CD4-positive, alpha-beta T cell treated with Interleukin-17A for 1 hour (primary cell): ENCODE results near the gene ZC3H15.
A peak's percentile ranks its signal among the peaks of the same experiment; 100 is the strongest.
"Not testable (repeated sequence)": the region's sequence is repeated elsewhere in the genome, so short reads cannot be mapped to it uniquely, and the experiment has no call there.

Source experiments
- DNase-seq: peaks from one replicate; pipeline ENCODE4 v3.0.0-alpha.2; 2020

The ZC3H15 gene

DNA sequence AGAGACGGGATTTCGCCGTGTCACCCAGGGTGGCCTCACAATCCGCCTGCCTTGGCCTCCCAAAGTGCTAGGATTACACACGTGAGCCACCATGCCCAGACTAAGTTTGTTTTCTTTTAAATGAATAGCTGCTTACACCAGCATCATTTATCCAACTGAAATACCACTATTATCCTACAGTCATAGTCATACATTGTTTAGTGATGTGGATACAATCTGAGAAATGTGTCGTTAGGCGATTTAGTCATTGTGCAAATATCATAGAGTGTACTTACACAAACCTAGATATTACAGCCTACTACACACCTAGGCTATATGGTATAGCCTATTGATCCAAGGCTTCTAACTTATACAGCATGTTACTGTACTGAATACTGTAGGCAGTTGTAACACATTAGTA, 10.3 kb downstream of the ZC3H15 start:
- no peak for DNase-seq

DNA sequence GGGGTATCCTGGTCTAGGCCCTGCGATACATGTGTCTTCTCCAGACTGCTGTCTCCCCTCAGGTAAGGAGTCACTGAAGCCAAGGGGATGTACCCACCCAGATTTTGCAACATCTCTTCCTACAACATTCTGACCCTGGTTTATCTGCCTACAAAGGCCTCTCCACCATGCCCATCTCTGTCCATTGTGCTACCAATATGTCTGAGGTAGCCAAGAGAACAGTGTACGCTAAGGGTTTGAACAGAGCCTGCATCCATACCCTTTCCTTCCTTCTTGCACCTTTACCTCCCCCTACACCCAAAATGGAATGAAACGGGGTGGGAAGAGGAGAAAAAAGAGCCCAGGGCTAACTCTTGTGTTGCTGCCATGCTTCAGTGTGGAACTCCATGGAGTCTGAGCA, 11.9 kb downstream of the ZC3H15 start:
- DNase-seq: no peak

DNA sequence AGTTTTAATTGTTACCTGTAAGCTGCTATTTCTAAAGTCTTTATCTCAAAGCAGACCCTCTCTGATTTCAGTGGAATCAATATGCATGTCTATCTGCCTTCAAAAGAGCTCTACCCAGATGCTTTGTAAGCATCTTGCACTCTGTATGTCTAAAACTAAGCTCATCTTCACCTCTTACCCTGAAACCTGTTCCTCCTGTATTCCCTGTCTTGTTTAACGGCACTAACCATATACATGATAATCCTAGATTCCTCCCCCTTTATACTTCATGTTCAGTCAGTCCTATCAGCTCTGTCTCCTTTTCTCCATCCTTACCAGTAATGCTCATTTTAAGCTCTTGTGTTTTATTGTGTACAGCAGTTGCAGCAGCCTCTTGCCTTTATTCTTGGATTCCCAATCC, 12.8 kb downstream of the ZC3H15 start:
- no peak for DNase-seq

DNA sequence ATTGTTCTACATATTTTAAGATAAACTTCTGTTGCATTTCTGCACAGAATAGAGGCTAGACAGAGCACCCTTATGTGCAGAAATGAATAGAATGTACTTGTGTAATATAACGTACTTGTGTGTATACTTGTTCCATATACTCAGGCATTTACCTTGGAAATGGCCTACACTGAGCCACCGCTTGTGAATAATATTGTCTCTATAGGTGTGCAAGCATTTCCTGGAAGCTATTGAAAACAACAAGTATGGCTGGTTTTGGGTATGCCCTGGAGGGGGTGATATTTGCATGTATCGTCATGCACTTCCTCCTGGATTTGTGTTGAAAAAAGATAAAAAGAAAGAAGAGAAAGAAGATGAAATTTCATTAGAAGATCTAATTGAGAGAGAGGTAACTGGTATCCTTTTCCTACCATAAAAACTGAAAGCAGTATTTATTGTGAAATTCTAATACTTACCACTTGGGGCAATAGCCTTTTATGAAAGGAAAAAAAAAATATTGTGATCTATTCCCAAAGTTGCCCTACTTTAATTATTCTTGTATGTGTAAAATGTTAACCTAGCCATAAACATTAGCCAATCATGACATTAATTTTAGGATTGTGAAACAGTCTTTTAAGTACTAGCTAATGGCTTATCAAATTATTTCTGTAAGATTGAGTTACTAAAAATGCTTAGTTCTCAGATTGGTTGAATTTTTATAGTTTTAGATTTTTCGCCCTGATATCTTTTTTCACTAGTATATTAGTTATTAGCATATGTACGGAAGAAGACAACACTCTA, 18.0 kb downstream of the ZC3H15 start:
- DNase-seq: peak; percentile 36

DNA sequence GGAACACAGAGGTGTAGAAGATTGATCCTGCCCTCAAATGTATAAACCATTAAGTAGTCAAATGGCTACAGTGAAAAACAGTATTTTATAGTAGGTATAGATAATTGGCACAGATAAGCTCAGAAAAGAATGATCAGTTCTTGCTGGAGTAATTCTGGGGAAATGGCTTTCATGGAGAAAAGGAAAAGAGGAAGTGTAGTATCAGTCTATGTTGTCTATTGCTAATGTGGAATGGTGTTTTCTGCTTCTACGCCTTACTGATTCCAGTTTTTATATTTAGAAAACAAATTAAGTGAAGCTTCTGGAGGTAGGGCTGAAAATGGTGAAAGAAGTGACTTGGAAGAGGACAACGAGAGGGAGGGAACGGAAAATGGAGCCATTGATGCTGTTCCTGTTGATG, 22.2 kb downstream of the ZC3H15 start:
- no peak for DNase-seq

DNA sequence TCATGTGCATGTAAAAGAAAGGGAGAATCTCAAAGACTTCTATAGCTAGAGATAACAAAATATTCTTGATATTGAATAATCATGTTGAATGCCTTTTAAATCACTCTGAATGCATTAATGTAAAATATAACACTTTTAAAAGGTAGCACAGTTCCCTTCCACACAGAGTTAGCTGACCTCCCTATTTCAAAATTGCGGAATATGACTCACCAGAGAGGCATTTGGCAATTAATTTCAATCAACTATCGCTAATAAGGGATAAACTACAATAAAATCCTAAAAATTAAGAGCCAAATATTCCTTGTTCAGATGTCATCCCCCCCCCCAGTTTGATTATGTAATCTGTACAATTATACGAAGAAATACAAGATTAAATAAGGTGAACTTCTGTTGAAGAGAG, 29.3 kb downstream of the ZC3H15 start:
- DNase-seq: no peak

DNA sequence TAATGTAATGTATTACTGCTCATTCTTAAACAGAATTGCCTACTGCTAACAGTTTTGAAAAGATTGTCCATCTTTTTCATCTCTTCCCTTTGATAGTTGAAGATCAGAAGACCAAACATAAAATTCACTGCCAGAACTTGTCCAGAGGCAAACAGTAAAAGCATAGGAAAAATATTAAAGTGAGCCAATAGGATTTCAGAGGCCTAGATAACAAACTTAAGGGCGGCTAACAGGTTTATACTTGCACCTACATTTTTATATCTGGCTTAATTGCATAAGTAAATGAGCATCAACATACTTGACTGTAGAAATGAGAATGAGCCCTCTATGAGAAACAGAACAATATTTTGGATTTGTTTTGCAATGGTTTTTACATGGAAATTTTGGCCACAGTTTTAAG, 30.3 kb downstream of the ZC3H15 start:
- DNase-seq: no peak

DNA sequence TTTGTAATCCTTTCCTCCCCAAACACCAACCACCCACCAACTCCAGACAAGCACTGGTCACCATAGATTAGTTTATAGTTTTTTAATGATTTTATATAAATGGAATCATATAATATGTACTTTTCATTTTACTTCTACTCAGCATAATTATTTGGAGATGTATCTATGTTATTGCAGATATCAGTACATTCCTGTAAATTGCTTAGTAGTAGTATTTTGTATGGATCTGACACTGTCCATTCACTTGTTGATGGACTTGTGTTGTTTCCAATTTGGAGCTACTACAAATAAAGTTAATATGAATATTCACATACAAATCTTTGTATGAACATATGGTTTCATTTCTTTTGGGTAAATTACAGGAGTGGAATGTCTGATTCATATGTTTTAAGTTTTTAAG, 31.0 kb downstream of the ZC3H15 start:
- no peak for DNase-seq

DNA sequence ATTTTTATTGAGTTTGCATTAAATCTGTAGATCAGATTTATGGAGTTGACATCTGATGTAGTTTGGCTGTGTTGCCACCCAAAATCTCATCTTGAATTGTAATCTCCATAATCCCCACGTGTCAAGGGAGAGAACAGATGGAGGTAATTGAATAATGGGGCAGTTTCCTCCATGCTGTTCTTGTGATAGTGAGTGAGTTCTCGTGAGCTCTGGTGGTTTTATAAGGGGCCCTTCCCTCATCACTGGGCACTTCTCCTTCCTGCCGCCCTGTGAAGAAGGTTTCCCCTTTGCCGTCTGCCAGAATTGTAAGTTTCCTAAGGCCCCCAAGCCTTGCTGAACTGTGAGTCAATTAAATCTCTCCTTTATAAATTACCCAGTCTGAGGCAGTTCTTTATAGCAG, 32.2 kb downstream of the ZC3H15 start:
- DNase-seq: no peak

DNA sequence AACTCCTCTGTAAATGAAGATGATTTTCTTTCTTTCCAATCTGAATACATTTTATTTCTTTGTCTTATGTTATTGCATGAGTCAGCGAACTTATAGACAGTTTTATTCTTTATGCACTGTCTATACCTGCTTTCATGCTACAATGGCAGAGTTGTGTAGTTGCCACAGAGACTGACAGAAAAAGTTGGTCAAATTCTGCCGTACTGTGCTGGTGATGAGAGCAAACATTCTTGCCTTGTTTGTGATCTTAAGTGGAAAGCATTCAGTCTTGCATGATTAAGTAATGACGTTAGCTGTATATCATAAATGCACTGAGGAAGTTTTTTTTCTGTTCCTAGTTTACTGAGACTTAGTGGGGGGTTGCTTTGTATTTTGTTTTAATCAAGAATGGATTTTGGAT, 32.9 kb downstream of the ZC3H15 start:
- DNase-seq: no peak

DNA sequence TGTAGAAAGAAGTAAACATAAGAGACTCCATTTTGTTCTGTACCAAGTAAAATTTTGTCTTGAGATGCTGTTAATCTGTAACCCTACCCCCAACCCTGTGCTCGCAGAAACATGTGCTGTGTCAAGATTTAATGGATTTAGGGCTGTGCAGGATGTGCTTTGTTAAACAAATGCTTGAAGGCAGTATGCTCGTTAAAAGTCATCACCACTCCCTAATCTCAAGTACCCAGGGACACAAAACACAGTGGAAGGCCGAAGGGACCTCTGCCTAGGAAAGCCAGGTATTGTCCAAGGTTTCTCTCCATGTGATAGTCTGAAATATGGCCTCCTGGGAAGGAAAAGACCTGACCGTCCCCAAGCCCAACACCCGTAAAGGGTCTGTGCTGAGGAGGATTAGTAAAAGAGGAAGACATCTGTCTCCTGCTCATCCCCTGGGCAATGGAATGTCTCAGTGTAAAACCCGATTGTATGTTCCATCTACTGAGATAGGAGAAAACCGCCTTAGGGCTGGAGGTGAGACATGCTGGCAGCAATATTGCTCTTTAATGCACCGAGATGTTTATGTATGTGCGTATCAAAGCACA, 35.6 kb downstream of the ZC3H15 start:
- not testable (repeated sequence) for DNase-seq

DNA sequence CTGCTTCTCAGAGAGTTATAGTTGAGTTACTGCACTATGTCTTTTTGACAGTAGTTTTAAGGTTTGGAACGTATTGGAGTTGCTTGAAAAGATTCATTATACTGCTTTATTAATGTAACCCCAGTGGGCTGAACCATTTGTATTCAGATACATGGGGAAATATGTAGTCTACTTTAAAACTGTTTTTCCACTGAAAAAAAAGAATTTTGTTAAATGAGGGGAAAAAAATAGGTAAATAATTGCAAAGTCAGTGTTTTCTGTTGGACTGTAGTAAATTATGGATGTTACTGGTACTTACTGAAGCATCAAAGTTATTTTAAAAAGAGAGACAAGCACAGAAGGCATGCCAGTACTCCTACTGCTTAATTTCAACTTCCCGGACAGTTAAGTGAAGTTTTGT, 36.4 kb downstream of the ZC3H15 start:
- no peak for DNase-seq

DNA sequence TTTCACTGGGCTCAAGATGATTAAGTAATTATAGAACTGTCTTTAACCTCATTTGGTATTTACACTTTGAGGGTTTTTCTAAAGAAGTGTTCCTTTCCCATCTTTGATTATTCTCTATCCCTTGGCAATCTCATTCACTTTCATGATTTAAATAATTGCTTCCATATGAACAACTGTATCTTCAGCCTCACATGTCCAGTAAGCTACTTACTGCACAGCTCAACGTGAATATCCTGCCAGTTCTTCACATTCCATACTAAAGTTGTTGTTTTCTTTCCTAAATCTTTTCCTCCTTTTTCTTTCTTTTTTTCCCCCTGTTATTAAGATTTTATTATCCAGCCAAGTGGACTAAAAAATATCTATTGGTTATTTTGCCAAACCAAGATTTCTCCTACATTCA, 37.7 kb downstream of the ZC3H15 start:
- no peak for DNase-seq

DNA sequence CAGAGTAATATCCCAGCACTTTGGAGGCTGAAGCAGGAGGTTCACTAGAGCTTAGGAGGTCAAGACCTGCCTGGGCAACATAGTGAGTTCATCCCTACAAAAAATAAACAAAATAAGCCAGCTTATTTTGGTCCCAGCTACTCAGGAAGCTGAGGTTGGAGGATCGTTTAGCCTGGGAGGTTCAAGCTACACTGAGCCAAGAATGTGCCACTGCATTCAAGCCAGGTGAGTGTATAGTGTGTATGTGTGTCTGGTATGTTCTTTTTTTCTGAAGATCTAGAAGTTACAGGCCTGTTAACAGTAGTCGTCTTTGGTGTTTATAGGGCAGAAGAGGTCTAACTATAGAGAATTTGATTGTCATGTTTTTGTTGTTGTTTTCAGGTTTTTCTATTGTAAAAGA, 40.2 kb downstream of the ZC3H15 start:
- DNase-seq: no peak

DNA sequence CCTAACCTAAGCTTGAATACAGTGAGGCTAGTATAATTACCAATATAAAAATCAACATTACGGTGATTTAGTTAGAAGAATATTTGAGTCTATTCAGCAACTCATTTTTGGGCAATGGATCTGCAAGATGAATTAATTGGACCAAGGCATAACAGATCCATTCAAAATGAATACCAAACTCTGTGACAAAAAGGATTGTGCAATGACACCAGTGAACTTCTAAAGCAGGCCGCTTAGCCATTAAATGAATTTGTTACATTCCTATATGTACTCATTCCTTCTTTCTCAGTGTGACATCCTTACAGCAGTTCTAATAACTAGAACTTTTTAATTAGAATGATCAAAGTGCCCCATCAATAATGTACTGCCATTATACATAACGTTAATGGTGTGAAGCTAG, 44.3 kb downstream of the ZC3H15 start:
- no peak for DNase-seq

DNA sequence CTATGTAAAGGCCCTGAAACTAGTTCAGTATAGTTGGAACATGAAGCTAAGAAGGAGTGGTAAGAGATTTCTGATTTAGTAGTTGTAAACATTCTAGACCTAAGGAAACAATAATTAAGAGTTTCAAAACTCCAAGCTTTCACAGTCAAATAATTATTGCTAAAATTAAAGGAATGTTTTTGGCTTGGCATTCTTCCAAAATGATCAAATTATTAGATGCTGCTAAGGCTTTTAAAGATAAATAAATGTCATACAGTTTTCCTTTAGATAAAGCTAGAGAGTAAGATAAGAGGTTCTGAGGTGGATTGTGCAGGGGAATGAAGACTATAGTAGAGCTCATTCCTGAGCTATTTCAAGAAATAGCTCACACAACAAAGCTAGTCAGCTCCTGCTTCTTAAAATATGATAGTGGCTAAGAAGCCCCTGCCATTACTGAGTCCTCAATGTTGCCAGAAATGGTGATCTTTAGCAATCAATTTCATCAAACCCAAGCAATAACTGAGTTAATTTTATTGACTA, 45.3 kb downstream of the ZC3H15 start:
- DNase-seq: no peak

DNA sequence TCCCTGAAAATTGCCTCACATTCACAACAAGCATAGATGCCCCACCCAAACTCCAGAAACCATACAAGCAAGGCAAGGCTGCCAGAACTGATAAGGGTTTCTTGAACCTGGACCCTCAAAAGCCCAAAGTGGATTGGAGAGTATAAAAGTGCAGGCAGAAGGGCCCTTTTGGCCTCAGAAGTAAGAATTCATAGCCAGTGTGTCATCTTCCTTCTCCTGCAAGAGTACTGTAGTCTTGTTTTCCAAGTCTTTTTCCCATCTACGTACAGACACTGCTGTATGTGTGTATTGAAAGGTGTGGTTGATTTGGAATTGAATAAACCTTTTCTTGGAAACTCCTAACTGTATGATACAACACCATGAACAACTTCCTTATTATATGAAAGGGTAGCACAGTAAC, 46.8 kb downstream of the ZC3H15 start:
- DNase-seq: no peak

DNA sequence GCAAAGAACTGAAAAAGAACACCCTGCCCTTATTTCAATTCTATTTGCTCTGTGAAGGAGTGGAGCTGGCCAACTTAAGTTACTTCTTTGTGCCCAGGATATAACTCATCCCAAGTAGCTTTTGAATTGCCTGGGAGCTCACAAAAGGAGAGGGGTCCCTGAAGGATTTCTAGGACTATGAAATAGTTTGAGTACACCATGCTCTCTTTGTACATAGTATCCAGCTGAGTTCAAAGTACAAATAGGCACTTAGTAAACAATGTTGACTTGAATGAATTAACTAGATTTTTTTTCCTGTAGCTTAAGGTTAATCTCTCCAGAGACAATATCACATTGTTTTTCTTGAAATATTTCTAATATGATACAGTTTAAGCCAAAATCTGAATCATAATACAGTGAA, 47.7 kb downstream of the ZC3H15 start:
- DNase-seq: no peak

DNA sequence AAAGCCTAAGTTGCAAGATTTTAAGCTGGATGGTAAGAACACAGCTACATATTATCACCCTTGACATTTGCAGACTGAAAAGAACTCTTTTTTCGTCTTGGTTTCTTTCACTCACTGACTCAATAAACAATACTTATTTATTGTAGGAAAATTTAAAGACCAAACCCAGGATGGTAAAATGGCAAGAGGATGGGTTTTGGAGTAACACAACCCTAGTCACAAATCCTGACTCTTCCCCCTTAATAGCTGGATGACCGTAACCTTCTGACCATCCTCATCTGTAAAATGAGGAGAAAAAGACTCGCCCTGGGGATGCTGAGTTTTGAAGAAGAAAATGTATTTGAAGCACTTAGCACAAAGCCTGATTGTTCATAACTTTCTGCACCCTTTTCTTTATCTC, 48.3 kb downstream of the ZC3H15 start:
- DNase-seq: no peak

DNA sequence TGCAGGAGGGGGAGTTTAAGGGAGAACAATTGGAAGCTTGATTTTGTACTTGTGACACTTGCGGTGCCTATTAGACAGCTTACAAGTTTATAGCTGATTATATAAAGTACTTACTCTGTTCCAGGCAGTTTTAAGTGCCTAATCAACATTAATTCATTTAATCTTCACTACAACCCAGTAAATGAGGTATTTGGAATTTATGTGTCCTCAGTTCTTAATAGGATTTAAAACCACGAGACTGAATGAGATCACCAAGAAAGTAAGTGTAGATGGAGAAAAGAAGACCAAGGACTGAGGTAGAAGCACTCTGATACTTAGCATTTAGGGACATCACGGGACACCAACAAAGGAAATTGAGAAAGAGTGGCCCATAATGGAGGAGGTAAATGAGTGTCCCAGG, 49.8 kb downstream of the ZC3H15 start:
- DNase-seq: no peak

DNA sequence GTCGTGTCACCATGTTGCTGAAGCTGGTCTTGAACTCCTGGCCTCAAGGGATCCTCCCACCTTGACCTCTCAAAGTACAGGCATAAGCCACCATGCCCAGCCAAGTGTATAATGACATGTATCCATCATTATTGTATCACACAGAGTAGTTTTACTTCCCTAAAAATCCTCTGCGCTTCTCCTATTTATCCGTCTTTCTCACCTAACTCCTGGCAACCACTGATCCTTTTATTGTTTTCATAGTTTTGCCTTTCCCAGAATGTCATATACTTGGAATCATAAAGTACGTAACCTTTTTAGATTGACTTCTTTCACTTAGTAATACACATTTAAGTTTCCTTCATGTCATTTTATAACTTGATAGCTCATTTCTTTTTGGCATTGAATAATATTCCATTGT, 51.0 kb downstream of the ZC3H15 start:
- DNase-seq: no peak

DNA sequence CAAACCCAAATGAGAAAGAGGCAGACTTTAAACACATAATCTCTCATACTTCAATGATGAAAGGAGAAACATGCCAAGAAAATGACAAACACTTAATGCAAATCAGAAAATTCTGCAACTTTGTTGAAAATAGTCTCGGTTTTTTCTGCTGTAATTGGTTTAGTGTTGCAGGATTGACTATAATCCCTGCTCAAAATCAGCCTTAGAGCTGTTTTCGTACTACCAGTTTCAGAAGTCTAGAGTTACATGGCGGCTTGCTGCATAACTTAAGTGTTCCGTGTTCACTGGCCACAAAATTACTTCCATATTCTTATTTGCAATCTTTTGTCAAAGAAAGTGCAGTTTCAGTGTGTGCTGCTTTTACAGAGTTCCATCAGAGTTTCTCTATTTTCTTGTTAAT, 54.9 kb downstream of the ZC3H15 start:
- no peak for DNase-seq

DNA sequence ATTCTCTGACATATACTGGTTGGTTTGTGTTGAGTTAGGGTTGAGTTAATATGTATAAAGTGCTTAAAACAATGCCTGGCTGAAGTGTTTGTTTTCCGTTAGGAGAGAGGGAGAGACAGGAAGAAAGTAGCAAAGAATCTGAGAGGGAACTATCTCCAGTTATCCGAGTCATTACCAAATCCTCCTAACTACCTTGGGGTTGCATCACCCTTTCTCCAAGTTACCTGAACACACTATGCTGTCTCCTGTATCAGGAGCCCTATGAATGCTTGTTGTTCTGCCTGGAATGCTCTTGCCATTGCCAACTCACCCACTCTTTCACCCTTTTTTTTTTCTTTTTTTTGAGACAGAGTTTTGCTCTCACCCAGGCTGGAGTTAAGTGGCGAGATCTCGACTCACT, 55.9 kb downstream of the ZC3H15 start:
- DNase-seq: no peak

DNA sequence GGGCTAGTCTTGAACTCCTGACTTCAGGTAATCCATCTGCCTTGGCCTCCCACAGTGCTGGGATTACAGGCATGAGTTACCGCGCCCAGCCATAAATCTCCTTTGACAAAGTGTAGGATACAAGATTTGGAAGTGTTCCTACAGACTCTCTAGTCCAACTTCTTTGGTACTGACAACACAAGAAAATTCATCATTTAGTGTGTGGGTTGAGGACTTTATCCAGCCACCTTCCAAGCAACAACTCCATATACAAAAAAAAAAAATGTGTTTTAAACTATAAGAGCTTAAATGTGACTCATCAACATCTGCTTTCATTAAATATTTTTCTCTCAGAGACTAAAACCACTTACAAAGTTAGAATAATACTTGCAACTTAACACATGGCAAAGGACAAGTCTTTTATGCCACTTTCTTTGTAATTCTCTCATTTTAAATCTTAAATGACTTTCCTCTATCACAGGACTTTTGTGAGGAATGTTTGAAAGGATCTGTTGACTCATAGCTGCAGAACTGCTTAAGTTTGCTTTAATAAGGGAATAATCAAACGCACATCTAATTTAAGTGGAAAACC, 57.6 kb downstream of the ZC3H15 start:
- no peak for DNase-seq

DNA sequence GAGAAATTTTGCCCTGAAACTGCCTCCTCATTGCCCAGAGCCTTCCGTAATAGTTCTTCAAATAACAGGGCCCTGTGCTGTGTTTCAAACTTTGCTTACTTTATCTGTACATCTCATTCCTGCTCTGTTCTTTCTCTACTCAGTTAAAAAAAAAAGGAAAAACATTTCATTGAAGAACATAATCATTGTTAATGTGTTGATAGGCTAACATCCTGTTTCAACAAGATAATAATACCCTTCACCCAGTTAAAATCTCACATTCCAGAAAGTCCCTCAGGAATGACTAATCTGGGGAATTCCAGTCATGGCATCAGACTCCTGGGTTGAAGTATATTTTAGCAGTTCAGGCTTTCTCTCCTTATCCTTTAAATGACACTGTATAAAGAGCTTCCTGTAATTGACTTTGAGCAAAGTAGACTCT, 58.2 kb downstream of the ZC3H15 start:
- DNase-seq: no peak
